Esophagus muscularis mucosa (tissue), 4 donors: Measurements from ENCODE around the gene NCR3LG1.

Source experiments
- EP300 ChIP-seq: sonication (generic); formaldehyde crosslinking; IDR thresholded peaks from one replicate; pipeline ENCODE4 v1.6.1; 2017; ENCODE audit warnings: antibody characterized with exemption
- POLR2AphosphoS5 ChIP-seq, 2 donors: sonication (generic); formaldehyde crosslinking; IDR thresholded peaks; one replicate each; pipeline ENCODE4 v1.6.1; 2017; ENCODE audit warnings: antibody characterized with exemption in 2 of 2
- TF ChIP-seq, protein P1 (sequence below), 3 experiments: fragments of 200-600 bp in 2 of 3; fragments of 450-650 bp in 1 of 3; sonication (generic) in 2 of 3; IDR thresholded peaks; one replicate each; pipeline ENCODE4 v1.5.1; 2017 to 2019; ENCODE audit warnings: antibody characterized with exemption in 3 of 3, mild to moderate bottlenecking in 2 of 3, moderate library complexity in 1 of 3

DNA sequence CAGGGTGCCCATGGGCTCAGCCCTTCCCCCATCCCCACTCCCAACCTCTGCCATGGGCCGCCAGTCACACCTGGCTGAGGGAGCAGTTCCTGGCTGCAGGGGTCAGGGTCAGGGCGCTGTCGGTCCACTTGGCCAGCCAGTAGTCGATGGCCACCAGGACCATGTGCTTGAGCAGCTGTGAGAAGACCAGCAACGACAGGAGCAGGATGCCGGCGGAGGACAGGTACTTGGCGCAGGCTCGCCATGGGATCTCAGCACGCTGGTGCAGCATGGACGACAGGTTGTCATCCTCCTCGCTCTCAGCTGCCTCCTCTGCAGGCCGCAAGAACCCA, 55.2 kb downstream of the NCR3LG1 start:
- TF ChIP-seq, protein P1, sequence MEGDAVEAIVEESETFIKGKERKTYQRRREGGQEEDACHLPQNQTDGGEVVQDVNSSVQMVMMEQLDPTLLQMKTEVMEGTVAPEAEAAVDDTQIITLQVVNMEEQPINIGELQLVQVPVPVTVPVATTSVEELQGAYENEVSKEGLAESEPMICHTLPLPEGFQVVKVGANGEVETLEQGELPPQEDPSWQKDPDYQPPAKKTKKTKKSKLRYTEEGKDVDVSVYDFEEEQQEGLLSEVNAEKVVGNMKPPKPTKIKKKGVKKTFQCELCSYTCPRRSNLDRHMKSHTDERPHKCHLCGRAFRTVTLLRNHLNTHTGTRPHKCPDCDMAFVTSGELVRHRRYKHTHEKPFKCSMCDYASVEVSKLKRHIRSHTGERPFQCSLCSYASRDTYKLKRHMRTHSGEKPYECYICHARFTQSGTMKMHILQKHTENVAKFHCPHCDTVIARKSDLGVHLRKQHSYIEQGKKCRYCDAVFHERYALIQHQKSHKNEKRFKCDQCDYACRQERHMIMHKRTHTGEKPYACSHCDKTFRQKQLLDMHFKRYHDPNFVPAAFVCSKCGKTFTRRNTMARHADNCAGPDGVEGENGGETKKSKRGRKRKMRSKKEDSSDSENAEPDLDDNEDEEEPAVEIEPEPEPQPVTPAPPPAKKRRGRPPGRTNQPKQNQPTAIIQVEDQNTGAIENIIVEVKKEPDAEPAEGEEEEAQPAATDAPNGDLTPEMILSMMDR (IDR thresholded peaks at IDR 0.05): no peak
- TF ChIP-seq POLR2AphosphoS5 (IDR thresholded peaks at IDR 0.05) (no peak), EP300 (no peak)
